Measurements from ENCODE around the gene OLR1. TPM values are rescaled to one million over a fixed set of nuclear protein-coding genes. Genes with fewer than 3 reads are reported as not detected.

OLR1 gene
- total RNA-seq, 1 experiment from 2014 or later = 0.12 TPM

GRCh38 chr12:10119066-10119465, 52.9 kb downstream of the OLR1 start:
- Histone ChIP-seq H3K4me1 (ENCODE audit: control insufficient read depth in 1 of 2, insufficient read depth in 2 of 2, low read length in 2 of 2) (no peaks in the 10 kb centered on the region), H3K27ac (ENCODE audit: low read depth, low read length) (no peak overlapping the region), H3K9me3 (ENCODE audit: control insufficient read depth in 1 of 2, insufficient read depth in 1 of 2, low read depth in 1 of 2, low read length in 2 of 2) (no peaks in the 10 kb centered on the region), H3K36me3 (ENCODE audit: control insufficient read depth in 1 of 2, insufficient read depth in 2 of 2, low read length in 2 of 2) (no peaks in the 10 kb centered on the region), H3K27me3 (ENCODE audit: insufficient read depth, low read length) (no peaks in the 10 kb centered on the region), H4K20me1 (ENCODE audit: insufficient read depth) (no peaks in the 10 kb centered on the region), H3K79me2 (ENCODE audit: insufficient read depth, low read length) (no peaks in the 10 kb centered on the region), H3K4me3 (replicated peaks in 1 of 2; ENCODE audit: low read depth in 1 of 2, low read length in 2 of 2) (no peak overlapping the region), H3K4me2 (ENCODE audit: low read length) (no peak overlapping the region), H3K9me2 (ENCODE audit: insufficient read depth) (no peaks in the 10 kb centered on the region), H2AFZ (ENCODE audit: low read depth, low read length, poor library complexity, severe bottlenecking) (no peak overlapping the region), H3K9ac (ENCODE audit: low read length) (no peak overlapping the region)
- intact Hi-C loops (cut with micrococcal nuclease) = no loop called here
- BruUV-seq (replicated peaks) = no TSS peak
- RAD21 ChIA-PET (ENCODE audit: low non-redundant PET in 1 of 2, low total read pairs in 2 of 2, uncharacterized antibody in 2 of 2, unreplicated experiment in 2 of 2) = no interaction called here
- no peak for DNase-seq (ENCODE audit: low read depth, low spot score)
- CTCF ChIA-PET = no interaction called here
- ATAC-seq = no peak
- POLR2A ChIA-PET = no interaction called here
- TF ChIP-seq YY1 (IDR thresholded peaks at IDR 0.05; ENCODE audit: extremely low read depth, insufficient replicate concordance, low read depth, low read length) (no peak), JUND (IDR thresholded peaks at IDR 0.05) (no peak), MAX (IDR thresholded peaks at IDR 0.05) (no peak), EZH2phosphoT487 (IDR thresholded peaks at IDR 0.05; ENCODE audit: borderline replicate concordance) (no peak), TCF7L2 (IDR thresholded peaks at IDR 0.05; ENCODE audit: borderline replicate concordance, extremely low read depth, insufficient read depth, insufficient read length) (no peak), RAD21 (IDR thresholded peaks at IDR 0.05; ENCODE audit: low read depth) (no peak), ZNF274 (IDR thresholded peaks at IDR 0.05; ENCODE audit: low read depth, low read length) (no peak), SP1 (IDR thresholded peaks at IDR 0.05; ENCODE audit: low read depth) (no peak), ZFX (IDR thresholded peaks at IDR 0.05) (no peak)

GRCh38 chr12:10115890-10116289, 56.0 kb downstream of the OLR1 start:
- Histone ChIP-seq H3K9me3 (ENCODE audit: control insufficient read depth in 1 of 2, insufficient read depth in 1 of 2, low read depth in 1 of 2, low read length in 2 of 2) (no peaks in the 10 kb centered on the region), H3K4me2 (ENCODE audit: low read length) (no peak overlapping the region), H3K4me1 (ENCODE audit: control insufficient read depth in 1 of 2, insufficient read depth in 2 of 2, low read length in 2 of 2) (no peaks in the 10 kb centered on the region), H3K36me3 (ENCODE audit: control insufficient read depth in 1 of 2, insufficient read depth in 2 of 2, low read length in 2 of 2) (no peaks in the 10 kb centered on the region), H3K27me3 (ENCODE audit: insufficient read depth, low read length) (no peaks in the 10 kb centered on the region), H3K9me2 (ENCODE audit: insufficient read depth) (no peaks in the 10 kb centered on the region), H2AFZ (ENCODE audit: low read depth, low read length, poor library complexity, severe bottlenecking) (no peak overlapping the region), H4K20me1 (ENCODE audit: insufficient read depth) (no peaks in the 10 kb centered on the region), H3K27ac (ENCODE audit: low read depth, low read length) (no peak overlapping the region), H3K79me2 (ENCODE audit: insufficient read depth, low read length) (no peaks in the 10 kb centered on the region), H3K9ac (ENCODE audit: low read length) (no peak overlapping the region), H3K4me3 (replicated peaks in 1 of 2; ENCODE audit: low read depth in 1 of 2, low read length in 2 of 2) (no peak overlapping the region)
- DNase-seq (ENCODE audit: low read depth, low spot score) = no peak
- POLR2A ChIA-PET = no interaction called here
- BruUV-seq (replicated peaks) = no TSS peak
- TF ChIP-seq EZH2phosphoT487 (IDR thresholded peaks at IDR 0.05; ENCODE audit: borderline replicate concordance) = no peak
- TF ChIP-seq SRF (IDR thresholded peaks at IDR 0.05; ENCODE audit: low read depth) = no peak
- no peak for TF ChIP-seq YY1 (IDR thresholded peaks at IDR 0.05; ENCODE audit: extremely low read depth, insufficient replicate concordance, low read depth, low read length)
- no peak for TF ChIP-seq POLR2A (IDR thresholded peaks at IDR 0.05; ENCODE audit: borderline replicate concordance, extremely low read depth, insufficient read depth, insufficient read length)
- TF ChIP-seq ZNF274 (IDR thresholded peaks at IDR 0.05; ENCODE audit: low read depth, low read length) = no peak
- TF ChIP-seq ZFX (IDR thresholded peaks at IDR 0.05) = no peak
- TF ChIP-seq EZH2 (IDR thresholded peaks at IDR 0.05) = no peak
- TF ChIP-seq RAD21 (IDR thresholded peaks at IDR 0.05; ENCODE audit: low read depth) = no peak
- no peak for TF ChIP-seq FOSL1 (IDR thresholded peaks at IDR 0.05; ENCODE audit: low read depth)
- no peak for ATAC-seq
- RAD21 ChIA-PET (ENCODE audit: low non-redundant PET in 1 of 2, low total read pairs in 2 of 2, uncharacterized antibody in 2 of 2, unreplicated experiment in 2 of 2) = no interaction called here
- intact Hi-C loops (cut with micrococcal nuclease) = no loop called here
- CTCF ChIA-PET = no interaction called here

Data from HCT116 (cell line).